PC-3 (cell line): ENCODE results near the gene UCP1. TPM values are rescaled to one million over a fixed set of nuclear protein-coding genes. Genes with fewer than 3 reads are reported as not detected.

Experiments used
- ATAC-seq: fragments of 200-7000 bp; cut with Tn5 transposase; 2 replicates; pipeline ENCODE4 v1.9.1; 2020; ENCODE audit warnings: mild to moderate bottlenecking, moderate library complexity
- BruUV-seq: library from RNA; stranded (reverse); fragments of 400-500 nt; replicated peaks from 2 replicates; lab custom pipeline; 2021; lab: Mats Ljungman, UMichigan
- CTCF ChIA-PET: fragments of 300-600 bp; sonication (Branson Sonifier 250); formaldehyde crosslinking; loops from one replicate; lab custom pipeline; 2022; ENCODE audit warnings: antibody characterized with exemption; lab: Charles Lee
- POLR2A ChIA-PET: fragments of 300-600 bp; sonication (Branson Sonifier 250); formaldehyde crosslinking; loops from one replicate; lab custom pipeline; 2022; ENCODE audit warnings: antibody characterized with exemption; ENCODE audit not compliant: unreplicated experiment; lab: Charles Lee
- DNase-seq: peaks from one replicate; pipeline ENCODE4 v3.0.0-alpha.2; 2015
- H2AFZ ChIP-seq: fragments of 300-600 bp; sonication (generic); 2 replicates; pipeline ENCODE4 v1.6.0; 2016; ENCODE audit warnings: antibody characterized with exemption, low read length
- H3F3A ChIP-seq: fragments of 300-600 bp; sonication (generic); one replicate; pipeline ENCODE4 v1.6.0; 2017; ENCODE audit warnings: antibody characterized with exemption, low read length, control low read depth, mild to moderate bottlenecking; ENCODE audit not compliant: unreplicated experiment
- H3K27ac ChIP-seq: fragments of 300-600 bp; sonication (generic); 2 replicates; pipeline ENCODE4 v1.5.1; 2016; ENCODE audit warnings: mild to moderate bottlenecking, low read length
- H3K27me3 ChIP-seq: fragments of 300-600 bp; sonication (generic); 2 replicates; pipeline ENCODE4 v1.6.1; 2016; ENCODE audit warnings: low read length, mixed read lengths
- H3K36me3 ChIP-seq: fragments of 300-600 bp; sonication (generic); 2 replicates; pipeline ENCODE4 v1.6.1; 2016; ENCODE audit warnings: low read depth, mixed run types, low read length, mixed read lengths
- H3K4me1 ChIP-seq: fragments of 300-600 bp; sonication (generic); 2 replicates; pipeline ENCODE4 v1.5.1; 2016; ENCODE audit warnings: low read length; ENCODE audit not compliant: insufficient read depth
- H3K4me2 ChIP-seq: fragments of 300-600 bp; sonication (generic); 2 replicates; pipeline ENCODE4 v1.6.0; 2016; ENCODE audit warnings: low read length
- H3K4me3 ChIP-seq: fragments of 300-600 bp; sonication (generic); 2 replicates; pipeline ENCODE4 v1.5.1; 2016; ENCODE audit warnings: mild to moderate bottlenecking, low read length, mixed read lengths
- H3K79me2 ChIP-seq: fragments of 300-600 bp; sonication (generic); 2 replicates; pipeline ENCODE4 v1.6.1; 2017; ENCODE audit warnings: low read length, mixed read lengths
- H3K9ac ChIP-seq: fragments of 300-600 bp; sonication (generic); 2 replicates; pipeline ENCODE4 v1.6.0; 2016; ENCODE audit warnings: mild to moderate bottlenecking, low read length
- H3K9me2 ChIP-seq: fragments of 300-600 bp; sonication (generic); replicated peaks from 2 replicates; pipeline ENCODE4 v1.6.1; 2016; ENCODE audit warnings: mixed run types, low read length, mixed read lengths
- H3K9me3 ChIP-seq: fragments of 300-600 bp; sonication (generic); 2 replicates; pipeline ENCODE4 v1.6.1; 2016; ENCODE audit warnings: low read length, mixed read lengths
- H4K20me1 ChIP-seq: fragments of 300-600 bp; sonication (generic); 2 replicates; pipeline ENCODE4 v1.6.1; 2016; ENCODE audit warnings: low read length, mixed read lengths
- CTCF ChIP-seq: fragments of 300-600 bp; sonication (generic); conservative IDR thresholded peaks from 2 replicates; pipeline ENCODE4 v1.5.1; 2017; ENCODE audit warnings: antibody characterized with exemption, low read depth, mild to moderate bottlenecking, low read length
- EZH2 ChIP-seq: fragments of 300-600 bp; sonication (generic); IDR thresholded peaks from one replicate; pipeline ENCODE4 v1.6.1; 2017; ENCODE audit warnings: antibody characterized with exemption, mild to moderate bottlenecking, low read length; ENCODE audit not compliant: unreplicated experiment
- EZH2phosphoT487 ChIP-seq: fragments of 300-600 bp; sonication (generic); IDR thresholded peaks from 2 replicates; pipeline ENCODE4 v1.6.1; 2018; ENCODE audit warnings: mild to moderate bottlenecking, antibody characterized with exemption, low read length, borderline replicate concordance
- intact Hi-C: fragments of 100-400 bp; cut with micrococcal nuclease; formaldehyde crosslinking; loops from 2 replicates; pipeline ENCODE4 v1.9.0; 2023
- total RNA-seq: library from RNA; depleted of rRNA; stranded (reverse); fragments of >200 nt; gene quantifications from 2 replicates; pipeline ENCODE4 v1.2.3, GENCODE V29; 2014

UCP1 gene
- total RNA-seq, 1 experiment from 2014 or later = not detected

- POLR2A ChIA-PET = interaction anchor here (0.5 kb wide), 1 partner anchor 1813 kb away, joined by 7 read pairs; no protein-coding TSS in a partner anchor
- peak; percentile 61 for DNase-seq
- BruUV-seq = no TSS peak
- Histone ChIP-seq H3K4me2 (no peak overlapping the region), H3K79me2 (no peaks in the 10 kb centered on the region), H3K4me1 (no peaks in the 10 kb centered on the region), H3K4me3 (no peak overlapping the region), H4K20me1 (no peaks in the 10 kb centered on the region), H2AFZ (no peak overlapping the region), H3K9me2 (no peaks in the 10 kb centered on the region), H3K27ac (no peak overlapping the region), H3K9me3 (no peaks in the 10 kb centered on the region), H3K36me3 (no peaks in the 10 kb centered on the region), H3K27me3 (peaks cover 12% of the 10 kb centered on the region; the same call in 1 of the 2 replicates), H3F3A (no peaks in the 10 kb centered on the region), H3K9ac (no peak overlapping the region)
- CTCF ChIA-PET = interaction anchor here (0.6 to 1.2 kb wide), 2 partner anchors 14 to 256 kb away, joined by 3 read pairs; no protein-coding TSS in a partner anchor
- ATAC-seq = peak; percentile 96
- intact Hi-C loops = loop anchor here (1.0 kb wide), 2 partner anchors 15 to 256 kb away; no protein-coding TSS in a partner anchor
- TF ChIP-seq EZH2phosphoT487 (no peak), CTCF (peak; percentile 66)
Measured at GRCh38 chr4:140595065-140595464, 26.3 kb upstream of the UCP1 start.

GRCh38 chr4:140584439-140584838 lies 15.7 kb upstream of the UCP1 start:
- Histone ChIP-seq H2AFZ (no peak overlapping the region), H3F3A (no peaks in the 10 kb centered on the region), H3K4me2 (no peak overlapping the region), H3K9me3 (no peaks in the 10 kb centered on the region), H3K36me3 (no peaks in the 10 kb centered on the region), H3K4me3 (no peak overlapping the region), H4K20me1 (no peaks in the 10 kb centered on the region), H3K9me2 (no peaks in the 10 kb centered on the region), H3K79me2 (no peaks in the 10 kb centered on the region), H3K4me1 (no peaks in the 10 kb centered on the region), H3K27me3 (peaks cover 22% of the 10 kb centered on the region), H3K27ac (no peak overlapping the region), H3K9ac (no peak overlapping the region)
- ATAC-seq (no peak), DNase-seq (no peak)
- no TSS peak for BruUV-seq
- ChIA-PET CTCF (no interaction called here), POLR2A (no interaction called here)
- intact Hi-C loops = no loop called here
- TF ChIP-seq EZH2 (no peak), CTCF (no peak), EZH2phosphoT487 (no peak)

- no peak for TF ChIP-seq EZH2phosphoT487
- TF ChIP-seq EZH2 = no peak
- no peak for TF ChIP-seq CTCF
- Histone ChIP-seq H3K9me3 (no peaks in the 10 kb centered on the region), H4K20me1 (no peaks in the 10 kb centered on the region), H3K79me2 (no peaks in the 10 kb centered on the region), H3K9me2 (no peaks in the 10 kb centered on the region), H3F3A (no peaks in the 10 kb centered on the region), H3K27me3 (peaks cover 24% of the 10 kb centered on the region), H3K4me3 (no peak overlapping the region), H3K4me1 (no peaks in the 10 kb centered on the region), H3K4me2 (no peak overlapping the region), H2AFZ (no peak overlapping the region), H3K27ac (no peak overlapping the region), H3K36me3 (no peaks in the 10 kb centered on the region), H3K9ac (no peak overlapping the region)
- DNase-seq (no peak), ATAC-seq (no peak)
- no TSS peak for BruUV-seq
- intact Hi-C loops = no loop called here
- CTCF ChIA-PET = no interaction called here
- POLR2A ChIA-PET = no interaction called here
Measured at GRCh38 chr4:140581078-140581477, 12.3 kb upstream of the UCP1 start.
